IMR-90 (cell line): ENCODE data around the gene KRTAP5-1. TPM values are rescaled to one million over a fixed set of nuclear protein-coding genes. Genes with fewer than 3 reads are reported as not detected.

ENCODE experiments used
- ATAC-seq: fragments of 200-7000 bp; cut with Tn5 transposase; 2 replicates; pipeline ENCODE4 v1.9.1; 2020; ENCODE audit warnings: low read depth, mild to moderate bottlenecking, moderate library complexity
- BruUV-seq: library from RNA; stranded (reverse); fragments of 400-500 nt; replicated peaks from 2 replicates; lab custom pipeline; 2021; lab: Mats Ljungman, UMichigan
- CTCF ChIA-PET: fragments of 300-600 bp; formaldehyde crosslinking; extraction: SDS; loops from one replicate; lab custom pipeline; 2021; ENCODE audit warnings: antibody characterized with exemption; lab: Yijun Ruan, JAX
- POLR2A ChIA-PET: fragments of 300-600 bp; sonication (Branson Sonifier 250); formaldehyde crosslinking; loops from one replicate; lab custom pipeline; 2022; ENCODE audit warnings: antibody characterized with exemption; ENCODE audit not compliant: unreplicated experiment; lab: Charles Lee
- DNase-seq: peaks from one replicate; pipeline ENCODE4 v3.0.0; 2013
- H2AFZ ChIP-seq: replicated peaks from 2 replicates; pipeline ENCODE3; 2013; ENCODE audit warnings: low read length, mild to moderate bottlenecking; ENCODE audit not compliant: poor library complexity
- H2AK5ac ChIP-seq: 2 replicates; pipeline ENCODE4 v1.6.1; 2013; ENCODE audit warnings: low read depth, low read length, inconsistent platforms
- H2AK9ac ChIP-seq: replicated peaks from 2 replicates; pipeline ENCODE3; 2013; ENCODE audit warnings: mild to moderate bottlenecking, low read depth, low read length, moderate library complexity; ENCODE audit not compliant: poor library complexity
- H2BK120ac ChIP-seq: 2 replicates; pipeline ENCODE4 v1.6.1; 2013; ENCODE audit warnings: low read depth, low read length, inconsistent platforms
- H2BK15ac ChIP-seq: 3 replicates; pipeline ENCODE4 v1.6.1; 2013; ENCODE audit warnings: low read depth, low read length, inconsistent platforms
- H2BK20ac ChIP-seq: 2 replicates; pipeline ENCODE4 v1.6.1; 2013; ENCODE audit warnings: low read depth, mild to moderate bottlenecking, inconsistent platforms, low read length, moderate library complexity
- H2BK5ac ChIP-seq: 2 replicates; pipeline ENCODE4 v1.6.1; 2013; ENCODE audit warnings: mild to moderate bottlenecking, low read depth, low read length, inconsistent platforms; ENCODE audit not compliant: poor library complexity, severe bottlenecking
- H3K14ac ChIP-seq: replicated peaks from 2 replicates; pipeline ENCODE4 v1.6.1; 2013; ENCODE audit warnings: low read depth, low read length, inconsistent platforms
- H3K18ac ChIP-seq: 2 replicates; pipeline ENCODE4 v1.6.1; 2013; ENCODE audit warnings: low read depth, low read length, control low read depth
- H3K23ac ChIP-seq: 2 replicates; pipeline ENCODE4 v1.6.1; 2013; ENCODE audit warnings: low read depth, low read length, inconsistent platforms
- H3K27ac ChIP-seq: 2 replicates; pipeline ENCODE4 v1.5.1; 2013; ENCODE audit warnings: mild to moderate bottlenecking, control low read depth, low read length; ENCODE audit not compliant: insufficient read depth
- H3K27me3 ChIP-seq: 2 replicates; pipeline ENCODE4 v1.6.1; 2013; ENCODE audit warnings: low read length; ENCODE audit not compliant: control insufficient read depth, insufficient read depth
- H3K36me3 ChIP-seq: 2 replicates; pipeline ENCODE4 v1.6.1; 2013; ENCODE audit warnings: low read length, mixed read lengths; ENCODE audit not compliant: control insufficient read depth, insufficient read depth
- H3K4ac ChIP-seq: 2 replicates; pipeline ENCODE4 v1.6.1; 2013; ENCODE audit warnings: low read depth, low read length, inconsistent platforms
- H3K4me1 ChIP-seq: 2 replicates; pipeline ENCODE4 v1.6.1; 2013; ENCODE audit warnings: low read length, mixed read lengths; ENCODE audit not compliant: control insufficient read depth, insufficient read depth
- H3K4me2 ChIP-seq: 2 replicates; pipeline ENCODE4 v1.6.1; 2013; ENCODE audit warnings: low read depth, mild to moderate bottlenecking, control low read depth, low read length, moderate library complexity
- H3K4me3 ChIP-seq: 2 replicates; pipeline ENCODE4 v1.5.1; 2013; ENCODE audit warnings: low read depth, mild to moderate bottlenecking, control low read depth, low read length, moderate library complexity; ENCODE audit not compliant: insufficient read depth
- H3K56ac ChIP-seq: 2 replicates; pipeline ENCODE4 v1.6.1; 2013; ENCODE audit warnings: low read length, inconsistent platforms; ENCODE audit not compliant: insufficient read depth; ENCODE audit errors: extremely low read depth
- H3K79me1 ChIP-seq, 2 experiments: 2 replicates each; pipeline ENCODE4 v1.6.1; 2013; ENCODE audit warnings: low read length in 2 of 2, inconsistent platforms in 1 of 2, low read depth in 1 of 2
- H3K9ac ChIP-seq: 2 replicates; pipeline ENCODE4 v1.6.1; 2013; ENCODE audit warnings: low read depth, low read length, control low read depth
- H3K9me1 ChIP-seq: 2 replicates; pipeline ENCODE4 v1.6.1; 2013; ENCODE audit warnings: low read length, inconsistent platforms; ENCODE audit not compliant: insufficient read depth
- H3K9me3 ChIP-seq: 2 replicates; pipeline ENCODE4 v1.6.1; 2013; ENCODE audit warnings: low read length; ENCODE audit not compliant: control insufficient read depth, insufficient read depth
- H4K20me1 ChIP-seq: 2 replicates; pipeline ENCODE4 v1.6.1; 2013; ENCODE audit warnings: low read length, inconsistent platforms; ENCODE audit not compliant: insufficient read depth
- H4K5ac ChIP-seq: 2 replicates; pipeline ENCODE4 v1.6.1; 2013; ENCODE audit warnings: mild to moderate bottlenecking, low read depth, low read length, control low read depth
- H4K8ac ChIP-seq, 2 experiments: 2 replicates each; pipeline ENCODE4 v1.6.1; 2013; ENCODE audit warnings: low read depth in 2 of 2, low read length in 2 of 2, control low read depth in 1 of 2, inconsistent platforms in 1 of 2
- H4K91ac ChIP-seq: 2 replicates; pipeline ENCODE4 v1.6.1; 2013; ENCODE audit warnings: low read depth, low read length, inconsistent platforms; ENCODE audit not compliant: insufficient read depth
- BHLHE40 ChIP-seq: fragments of 150-350 bp; IDR thresholded peaks from 2 replicates; pipeline ENCODE4 v1.6.1; 2016; ENCODE audit warnings: mild to moderate bottlenecking, low read depth, low read length
- CEBPB ChIP-seq: IDR thresholded peaks from 2 replicates; pipeline ENCODE4 v1.6.1; 2012; ENCODE audit warnings: low read depth, low read length, improper control_type of control experiment
- FOS ChIP-seq: fragments of 150-350 bp; IDR thresholded peaks from 2 replicates; pipeline ENCODE4 v1.6.1; 2016; ENCODE audit warnings: low read depth, low read length
- MAFK ChIP-seq: IDR thresholded peaks from 2 replicates; pipeline ENCODE4 v1.6.1; 2012; ENCODE audit warnings: low read depth, low read length, improper control_type of control experiment
- MXI1 ChIP-seq: IDR thresholded peaks from 2 replicates; pipeline ENCODE4 v1.6.1; 2012; ENCODE audit warnings: low read depth, mild to moderate bottlenecking, low read length, moderate library complexity, borderline replicate concordance
- NFE2L2 ChIP-seq: fragments of 150-350 bp; IDR thresholded peaks from 2 replicates; pipeline ENCODE4 v1.6.1; 2016; ENCODE audit warnings: low read depth, mild to moderate bottlenecking, low read length
- POLR2A ChIP-seq: IDR thresholded peaks from 2 replicates; pipeline ENCODE4 v1.6.1; 2012; ENCODE audit warnings: mild to moderate bottlenecking, low read depth, low read length
- RAD21 ChIP-seq: IDR thresholded peaks from 2 replicates; pipeline ENCODE4 v1.6.1; 2012; ENCODE audit warnings: low read length, improper control_type of control experiment
- RCOR1 ChIP-seq: IDR thresholded peaks from 2 replicates; pipeline ENCODE4 v1.6.1; 2012; ENCODE audit warnings: mild to moderate bottlenecking, low read length, improper control_type of control experiment; ENCODE audit not compliant: insufficient replicate concordance
- RFX5 ChIP-seq: IDR thresholded peaks from 2 replicates; pipeline ENCODE4 v1.8.0; 2012; ENCODE audit warnings: low read depth, mild to moderate bottlenecking, low read length, moderate library complexity
- WGBS, 2 experiments: methylation state at CpG; one replicate each; pipeline versions ENCODE4 v1.1.5 to v1.1.7; 2013; ENCODE audit warnings: missing lambda C conversion rate in 2 of 2; ENCODE audit not compliant: insufficient read length in 1 of 2; ENCODE audit errors: extremely low coverage in 2 of 2; 5-methylcytosine and 5-hydroxymethylcytosine counted together
- dilution Hi-C: fragments of 300-500 bp; cut with HindIII; formaldehyde crosslinking; loops from one replicate; pipeline ENCODE4 v1.14.3; 2018; ENCODE audit warnings: low sequenced_read_pairs; ENCODE audit not compliant: unreplicated experiment
- in situ Hi-C: fragments of 300-500 bp; cut with MboI; formaldehyde crosslinking; loops from 3 replicates; pipeline ENCODE4 v1.14.3; 2019; ENCODE audit warnings: low sequenced_read_pairs, inconsistent platforms, mixed read lengths
- intact Hi-C: fragments of 100-400 bp; cut with micrococcal nuclease; formaldehyde crosslinking; loops from 2 replicates; pipeline ENCODE4 v1.10.0; 2022
- polyA plus RNA-seq, 3 experiments: library from polyadenylated mRNA; depleted of rRNA; stranded (reverse); fragments of >200 nt; gene quantifications; 2 replicates each; pipeline ENCODE4 v1.2.3, GENCODE V29; 2012; ENCODE audit warnings: low replicate concordance in 1 of 3
- total RNA-seq: library from RNA; depleted of rRNA; stranded (reverse); fragments of >200 nt; gene quantifications from 2 replicates; pipeline ENCODE4 v1.2.3, GENCODE V29; 2012
- TF ChIP-seq, protein P1 (sequence below): fragments of 150-350 bp; IDR thresholded peaks from 2 replicates; pipeline ENCODE4 v1.6.1; 2016; ENCODE audit warnings: low read depth, mild to moderate bottlenecking, low read length, moderate library complexity, borderline replicate concordance
- TF ChIP-seq, protein P2 (sequence below): fragments of 150-350 bp; IDR thresholded peaks from 2 replicates; pipeline ENCODE4 v1.6.1; 2017; ENCODE audit warnings: mild to moderate bottlenecking, antibody characterized with exemption, low read length, low read depth

Gene KRTAP5-1
- total and polyA plus RNA-seq, 2 of the 4 experiments (the other 2 are of a cell fraction) = not detected

DNA sequence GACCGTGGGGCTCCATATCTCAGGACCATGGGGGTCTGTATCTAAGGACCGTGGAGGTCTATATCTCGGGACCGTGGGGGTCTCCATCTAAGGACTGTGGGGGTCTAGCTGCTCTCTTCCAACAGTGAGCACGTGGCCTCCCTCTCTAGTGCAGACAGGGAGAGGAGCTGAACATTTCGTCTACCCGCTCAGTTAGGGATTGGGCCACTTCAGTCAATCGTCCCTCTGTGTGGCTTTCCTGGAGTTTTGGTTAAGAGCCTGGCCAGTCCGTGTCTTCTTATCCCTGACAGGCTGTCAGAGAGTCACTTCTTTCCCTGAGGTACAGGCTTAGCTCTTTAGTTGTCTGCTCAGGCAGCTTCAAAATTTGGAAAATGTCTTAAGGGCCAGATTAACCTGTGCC lies 3.1 kb downstream of the KRTAP5-1 start:
- Histone ChIP-seq H2AK9ac (no peak overlapping the region), H3K4me3 (no peak overlapping the region), H3K18ac (no peak overlapping the region), H2BK5ac (no peak overlapping the region), H4K91ac (no peak overlapping the region), H3K56ac (no peak overlapping the region), H3K4me1 (no peaks in the 10 kb centered on the region), H3K4me2 (no peak overlapping the region), H4K8ac (no peak overlapping the region), H2BK15ac (no peak overlapping the region), H3K4ac (no peak overlapping the region), H3K9me1 (no peaks in the 10 kb centered on the region), H3K79me1 (no peaks in the 10 kb centered on the region), H2BK120ac (no peak overlapping the region), H3K27ac (no peak overlapping the region), H2AK5ac (no peak overlapping the region), H3K9ac (no peak overlapping the region), H3K14ac (no peak overlapping the region), H3K36me3 (no peaks in the 10 kb centered on the region), H2AFZ (no peak overlapping the region), H4K20me1 (no peaks in the 10 kb centered on the region), H4K5ac (no peak overlapping the region), H3K9me3 (peaks cover 8% of the 10 kb centered on the region), H3K23ac (no peak overlapping the region), H3K27me3 (peaks cover 25% of the 10 kb centered on the region), H2BK20ac (no peak overlapping the region)
- dilution Hi-C loops (no loop called here), intact Hi-C loops (no loop called here), in situ Hi-C loops (no loop called here)
- CTCF ChIA-PET = interaction anchor here (1.0 kb wide), 1 partner anchor 35 kb away, joined by 3 read pairs; no protein-coding TSS in a partner anchor
- WGBS, 2 experiments = 84% methylated on average over 5 of the region's 9 CpGs; no CpG with 5 or more reads in 1 of the 2 experiments
- POLR2A ChIA-PET = no interaction called here
- no peak for ATAC-seq
- no peak for DNase-seq
- no peak for TF ChIP-seq MXI1
- TF ChIP-seq POLR2A = no peak
- no peak for TF ChIP-seq MAFK
- TF ChIP-seq RAD21 = no peak
- TF ChIP-seq RCOR1 = no peak
- TF ChIP-seq NFE2L2 = no peak
- no peak for TF ChIP-seq RFX5
- TF ChIP-seq, protein P1, sequence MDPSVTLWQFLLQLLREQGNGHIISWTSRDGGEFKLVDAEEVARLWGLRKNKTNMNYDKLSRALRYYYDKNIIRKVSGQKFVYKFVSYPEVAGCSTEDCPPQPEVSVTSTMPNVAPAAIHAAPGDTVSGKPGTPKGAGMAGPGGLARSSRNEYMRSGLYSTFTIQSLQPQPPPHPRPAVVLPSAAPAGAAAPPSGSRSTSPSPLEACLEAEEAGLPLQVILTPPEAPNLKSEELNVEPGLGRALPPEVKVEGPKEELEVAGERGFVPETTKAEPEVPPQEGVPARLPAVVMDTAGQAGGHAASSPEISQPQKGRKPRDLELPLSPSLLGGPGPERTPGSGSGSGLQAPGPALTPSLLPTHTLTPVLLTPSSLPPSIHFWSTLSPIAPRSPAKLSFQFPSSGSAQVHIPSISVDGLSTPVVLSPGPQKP = no peak
- no peak for TF ChIP-seq FOS
- TF ChIP-seq CEBPB = no peak
- TF ChIP-seq BHLHE40 = no peak
- TF ChIP-seq, protein P2, sequence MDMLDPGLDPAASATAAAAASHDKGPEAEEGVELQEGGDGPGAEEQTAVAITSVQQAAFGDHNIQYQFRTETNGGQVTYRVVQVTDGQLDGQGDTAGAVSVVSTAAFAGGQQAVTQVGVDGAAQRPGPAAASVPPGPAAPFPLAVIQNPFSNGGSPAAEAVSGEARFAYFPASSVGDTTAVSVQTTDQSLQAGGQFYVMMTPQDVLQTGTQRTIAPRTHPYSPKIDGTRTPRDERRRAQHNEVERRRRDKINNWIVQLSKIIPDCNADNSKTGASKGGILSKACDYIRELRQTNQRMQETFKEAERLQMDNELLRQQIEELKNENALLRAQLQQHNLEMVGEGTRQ = no peak
- BruUV-seq = no TSS peak
